Astrocyte of the cerebellum (primary cell): Measurements from ENCODE around the gene OR2M2.

Source experiments
- DNase-seq: peaks from one replicate; pipeline ENCODE4 v3.0.0-alpha.2; 2011; ENCODE audit warnings: low read depth
- H3K4me3 ChIP-seq: 2 replicates; pipeline ENCODE4 v1.5.1; 2011; ENCODE audit warnings: mild to moderate bottlenecking, low read depth, low read length, moderate library complexity
- CTCF ChIP-seq: IDR thresholded peaks from 2 replicates; pipeline ENCODE4 v1.5.1; 2012; ENCODE audit warnings: low read length, low read depth, moderate library complexity, mild to moderate bottlenecking; ENCODE audit errors: missing control alignments
- in situ Hi-C: cut with HindIII; loops from 2 replicates; pipeline ENCODE4 v1.10.0; 2017; ENCODE audit warnings: low sequenced_read_pairs

Gene OR2M2

DNA sequence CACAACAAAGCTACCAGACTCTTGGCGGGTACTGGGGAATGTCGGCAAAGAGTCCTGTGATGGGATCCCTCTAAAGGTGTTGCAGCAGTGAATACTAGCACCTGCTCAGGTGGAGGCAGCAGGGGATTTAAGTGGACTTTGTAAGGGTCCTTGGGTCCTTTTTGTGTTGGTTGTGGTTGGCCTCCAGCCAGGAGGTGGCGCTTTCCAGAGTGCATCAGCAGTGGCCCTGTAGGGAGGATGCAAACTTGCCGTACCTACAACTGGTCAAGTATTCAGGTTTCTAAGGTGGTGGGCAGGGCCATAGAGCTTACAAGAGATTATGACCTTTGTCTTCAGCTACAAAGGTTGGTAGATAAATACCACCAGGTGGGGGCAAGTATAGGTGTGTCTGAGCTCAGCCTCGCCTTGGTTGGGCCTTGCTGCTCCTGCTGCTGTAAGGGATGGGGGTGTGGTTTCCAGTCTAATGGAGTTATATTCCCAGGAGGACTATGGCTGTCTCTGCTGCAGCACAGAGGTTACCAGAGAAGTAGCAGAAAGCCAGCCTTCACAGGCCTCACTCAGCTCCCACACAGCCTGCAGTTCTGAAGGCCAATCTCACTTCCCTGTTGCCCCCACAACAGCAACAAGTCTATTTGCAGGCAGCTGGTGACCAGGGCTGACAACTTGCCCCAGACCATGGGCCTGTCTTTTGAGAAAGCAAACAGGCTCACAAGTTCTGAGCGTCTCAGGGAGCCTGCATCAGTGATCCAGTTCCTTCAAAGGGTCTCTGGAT, 22.4 kb upstream of the OR2M2 start:
- TF ChIP-seq CTCF, result no peak
- in situ Hi-C loops, result no loop called here
- H3K4me3 ChIP-seq, result no peak overlapping the region
- DNase-seq, result no peak

- no peak for DNase-seq
- no peak overlapping the region for H3K4me3 ChIP-seq
- no peak for TF ChIP-seq CTCF
- in situ Hi-C loops, result no loop called here
Measured at GRCh38 chr1:248155927-248156326, 18.7 kb upstream of the OR2M2 start.

- H3K4me3 ChIP-seq, result no peak overlapping the region
- no peak for DNase-seq
- in situ Hi-C loops, result no loop called here
- no peak for TF ChIP-seq CTCF
Measured at GRCh38 chr1:248158758-248159157, 15.9 kb upstream of the OR2M2 start.

DNA sequence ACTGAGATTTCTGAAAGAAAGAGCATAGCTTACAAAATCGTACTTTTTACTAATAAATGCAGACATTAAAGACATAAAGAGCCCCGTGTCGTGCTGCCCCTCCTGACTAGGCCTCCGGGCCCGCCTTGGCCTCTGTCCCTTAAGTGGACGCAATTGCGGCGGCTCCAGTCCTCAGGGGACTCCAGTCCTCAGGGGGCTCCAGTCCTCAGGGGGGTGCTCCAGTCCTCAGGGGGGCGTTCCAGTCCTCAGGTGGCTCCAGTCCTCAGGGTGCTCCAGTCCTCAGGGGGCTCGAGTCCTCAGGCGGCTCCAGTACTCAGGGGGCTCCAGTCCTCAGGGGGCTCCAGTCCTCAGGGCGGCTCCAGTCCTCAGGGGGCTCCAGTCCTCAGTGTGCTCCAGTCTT, 10.6 kb upstream of the OR2M2 start:
- no peak overlapping the region for H3K4me3 ChIP-seq
- TF ChIP-seq CTCF, result no peak
- in situ Hi-C loops, result no loop called here
- no peak for DNase-seq

- in situ Hi-C loops, result no loop called here
- H3K4me3 ChIP-seq, result no peak overlapping the region
- no peak for DNase-seq
- no peak for TF ChIP-seq CTCF
Measured at GRCh38 chr1:248165186-248165585, 9.4 kb upstream of the OR2M2 start.

DNA sequence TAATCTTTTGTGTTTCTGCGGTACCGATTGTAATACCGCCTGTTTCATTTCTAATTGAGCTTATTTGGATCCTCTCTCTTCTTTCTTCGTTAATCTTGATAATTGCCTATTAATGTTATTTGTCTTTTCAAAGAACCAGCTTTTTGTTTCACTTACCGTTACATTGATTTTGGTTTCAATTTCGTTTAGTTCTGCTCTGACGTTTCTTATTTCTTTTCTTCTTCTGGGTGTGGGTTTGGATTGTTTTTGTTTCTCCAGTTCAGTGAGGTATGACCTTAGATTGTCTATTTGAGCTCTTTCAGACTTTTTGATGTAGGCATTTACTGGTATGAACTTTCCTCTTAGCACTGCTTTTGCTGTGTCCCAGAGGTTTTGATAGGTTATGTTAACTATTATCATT, 9.4 kb downstream of the OR2M2 start:
- no peak for DNase-seq
- H3K4me3 ChIP-seq, result no peak overlapping the region
- TF ChIP-seq CTCF, result no peak
- in situ Hi-C loops, result no loop called here
